Peyer's patch (tissue), 4 donors: ENCODE results near the gene CCL23.

Experiments used
- CTCF ChIP-seq, 6 experiments: fragments of 450-650 bp in 4 of 6; fragments of 200-600 bp in 2 of 6; sonication (generic) in 1 of 6; IDR thresholded peaks; one replicate each; pipeline ENCODE4 v1.5.1; 2017 to 2019; ENCODE audit warnings: antibody characterized with exemption in 6 of 6, mild to moderate bottlenecking in 3 of 6, moderate library complexity in 1 of 6
- POLR2A ChIP-seq, 2 donors: fragments of 450-650 bp; IDR thresholded peaks; one replicate each; pipeline ENCODE4 v1.5.1; 2017; ENCODE audit warnings: antibody characterized with exemption in 2 of 2, mild to moderate bottlenecking in 2 of 2, moderate library complexity in 2 of 2

GRCh38 chr17:36001862-36002603, 15.7 kb downstream of the CCL23 start:
- TF ChIP-seq CTCF (IDR thresholded peaks at IDR 0.05): no peak
- TF ChIP-seq POLR2A (IDR thresholded peaks at IDR 0.05): no peak
